Esophagus muscularis mucosa (tissue), 4 donors: ENCODE measurements around the gene PIGH.

Source experiments
- EP300 ChIP-seq: sonication (generic); formaldehyde crosslinking; IDR thresholded peaks from one replicate; pipeline ENCODE4 v1.6.1; 2017; ENCODE audit warnings: antibody characterized with exemption
- POLR2A ChIP-seq: fragments of 450-650 bp; IDR thresholded peaks from one replicate; pipeline ENCODE4 v1.6.1; 2017; ENCODE audit warnings: antibody characterized with exemption, moderate library complexity, mild to moderate bottlenecking, low read depth
- POLR2AphosphoS5 ChIP-seq, 2 donors: sonication (generic); formaldehyde crosslinking; IDR thresholded peaks; one replicate each; pipeline ENCODE4 v1.6.1; 2017; ENCODE audit warnings: antibody characterized with exemption in 2 of 2
- TF ChIP-seq, protein P1 (sequence below), 3 experiments: fragments of 200-600 bp in 2 of 3; fragments of 450-650 bp in 1 of 3; sonication (generic) in 2 of 3; IDR thresholded peaks; one replicate each; pipeline ENCODE4 v1.5.1; 2017 to 2019; ENCODE audit warnings: antibody characterized with exemption in 3 of 3, mild to moderate bottlenecking in 2 of 3, moderate library complexity in 1 of 3

DNA sequence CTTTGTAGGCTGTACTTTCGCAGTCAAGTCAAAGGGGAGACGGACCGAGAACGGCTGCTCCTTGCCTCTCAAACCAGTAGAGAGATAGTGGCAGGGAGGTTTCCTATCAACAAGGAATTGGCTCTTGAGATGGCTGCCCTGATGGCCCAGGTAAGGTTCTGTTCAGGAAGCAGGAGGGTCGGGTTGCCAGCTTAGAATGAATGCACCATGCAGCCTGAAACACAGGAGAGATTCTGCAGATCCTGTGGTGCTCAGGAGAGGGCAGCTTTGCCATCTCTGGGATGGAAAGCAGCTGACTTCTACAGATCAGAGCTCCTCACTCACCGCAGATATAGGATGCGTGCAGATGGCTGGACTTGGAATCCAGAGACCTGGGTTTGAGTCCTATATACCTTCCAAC, 18.0 kb downstream of the PIGH start:
- TF ChIP-seq, protein P1, sequence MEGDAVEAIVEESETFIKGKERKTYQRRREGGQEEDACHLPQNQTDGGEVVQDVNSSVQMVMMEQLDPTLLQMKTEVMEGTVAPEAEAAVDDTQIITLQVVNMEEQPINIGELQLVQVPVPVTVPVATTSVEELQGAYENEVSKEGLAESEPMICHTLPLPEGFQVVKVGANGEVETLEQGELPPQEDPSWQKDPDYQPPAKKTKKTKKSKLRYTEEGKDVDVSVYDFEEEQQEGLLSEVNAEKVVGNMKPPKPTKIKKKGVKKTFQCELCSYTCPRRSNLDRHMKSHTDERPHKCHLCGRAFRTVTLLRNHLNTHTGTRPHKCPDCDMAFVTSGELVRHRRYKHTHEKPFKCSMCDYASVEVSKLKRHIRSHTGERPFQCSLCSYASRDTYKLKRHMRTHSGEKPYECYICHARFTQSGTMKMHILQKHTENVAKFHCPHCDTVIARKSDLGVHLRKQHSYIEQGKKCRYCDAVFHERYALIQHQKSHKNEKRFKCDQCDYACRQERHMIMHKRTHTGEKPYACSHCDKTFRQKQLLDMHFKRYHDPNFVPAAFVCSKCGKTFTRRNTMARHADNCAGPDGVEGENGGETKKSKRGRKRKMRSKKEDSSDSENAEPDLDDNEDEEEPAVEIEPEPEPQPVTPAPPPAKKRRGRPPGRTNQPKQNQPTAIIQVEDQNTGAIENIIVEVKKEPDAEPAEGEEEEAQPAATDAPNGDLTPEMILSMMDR (IDR thresholded peaks at IDR 0.05), result no peak
- TF ChIP-seq POLR2A (no peak), POLR2AphosphoS5 (IDR thresholded peaks at IDR 0.05) (no peak), EP300 (no peak)
